SU-DHL-6 (cell line): ENCODE results near the gene DDIT3.

Experiments
- H2AFZ ChIP-seq: fragments of 200-600 bp; sonication (generic); 2 replicates; pipeline ENCODE4 v1.6.1; 2014; ENCODE audit warnings: low read depth, mild to moderate bottlenecking, moderate library complexity, mixed read lengths, antibody characterized with exemption, low read length; ENCODE audit not compliant: severe bottlenecking
- H3F3A ChIP-seq: fragments of 200-600 bp; shearing (Covaris generic); 2 replicates; pipeline ENCODE4 v1.6.0; 2016; ENCODE audit warnings: antibody characterized with exemption, mild to moderate bottlenecking; ENCODE audit not compliant: insufficient read depth
- H3K27ac ChIP-seq: fragments of 200-600 bp; sonication (generic); 2 replicates; pipeline ENCODE4 v1.5.1; 2016; ENCODE audit warnings: low read depth, mild to moderate bottlenecking, low read length, moderate library complexity, mixed read lengths
- H3K27me3 ChIP-seq: fragments of 200-600 bp; sonication (generic), shearing (Covaris generic); 2 replicates; pipeline ENCODE4 v1.6.0; 2014; ENCODE audit warnings: mild to moderate bottlenecking, low read length
- H3K36me3 ChIP-seq: fragments of 200-600 bp; sonication (generic); 2 replicates; pipeline ENCODE4 v1.6.1; 2014; ENCODE audit warnings: mild to moderate bottlenecking, low read length, mixed read lengths
- H3K4me2 ChIP-seq: fragments of 300-600, 200-600 bp; shearing (Covaris generic), sonication (generic); 2 replicates; pipeline ENCODE4 v1.6.0; 2014; ENCODE audit warnings: low read length, low read depth, mild to moderate bottlenecking; ENCODE audit not compliant: poor library complexity, severe bottlenecking
- H3K4me3 ChIP-seq: fragments of 200-600 bp; sonication (generic); 2 replicates; pipeline ENCODE4 v1.5.1; 2014; ENCODE audit warnings: antibody characterized with exemption, low read length, mild to moderate bottlenecking, mixed read lengths; ENCODE audit not compliant: insufficient read depth, poor library complexity, severe bottlenecking
- H3K79me2 ChIP-seq: fragments of 200-600 bp; sonication (generic); 2 replicates; pipeline ENCODE4 v1.6.1; 2014; ENCODE audit warnings: mild to moderate bottlenecking, low read length, moderate library complexity; ENCODE audit not compliant: insufficient read depth
- H3K9ac ChIP-seq: fragments of 200-600 bp; sonication (generic); 2 replicates; pipeline ENCODE4 v1.7.0; 2014; ENCODE audit warnings: mild to moderate bottlenecking, low read length
- H3K9me2 ChIP-seq: fragments of 200-600 bp; sonication (generic); replicated peaks from 2 replicates; pipeline ENCODE4 v1.6.1; 2014; ENCODE audit warnings: low read length; ENCODE audit not compliant: insufficient read depth
- H3K9me3 ChIP-seq: fragments of 200-600 bp; sonication (generic); 2 replicates; pipeline ENCODE4 v1.6.1; 2014; ENCODE audit warnings: low read length, mixed read lengths; ENCODE audit not compliant: insufficient read depth
- H4K20me1 ChIP-seq: fragments of 200-600 bp; sonication (generic); 2 replicates; pipeline ENCODE4 v1.6.1; 2014; ENCODE audit warnings: low read depth, mild to moderate bottlenecking, antibody characterized with exemption, low read length, moderate library complexity, mixed read lengths
- CTCF ChIP-seq: fragments of 200-600 bp; sonication (generic); IDR thresholded peaks from one replicate; pipeline ENCODE4 v1.5.1; 2017; ENCODE audit warnings: antibody characterized with exemption, mild to moderate bottlenecking, low read length, moderate library complexity; ENCODE audit not compliant: insufficient read depth, poor library complexity, severe bottlenecking
- EZH2phosphoT487 ChIP-seq: fragments of 200-600 bp; sonication (generic), shearing (Covaris generic); conservative IDR thresholded peaks from 2 replicates; pipeline ENCODE4 v1.6.1; 2018; ENCODE audit warnings: mild to moderate bottlenecking, antibody characterized with exemption, low read length, moderate library complexity, mixed read lengths

The DDIT3 gene

DNA sequence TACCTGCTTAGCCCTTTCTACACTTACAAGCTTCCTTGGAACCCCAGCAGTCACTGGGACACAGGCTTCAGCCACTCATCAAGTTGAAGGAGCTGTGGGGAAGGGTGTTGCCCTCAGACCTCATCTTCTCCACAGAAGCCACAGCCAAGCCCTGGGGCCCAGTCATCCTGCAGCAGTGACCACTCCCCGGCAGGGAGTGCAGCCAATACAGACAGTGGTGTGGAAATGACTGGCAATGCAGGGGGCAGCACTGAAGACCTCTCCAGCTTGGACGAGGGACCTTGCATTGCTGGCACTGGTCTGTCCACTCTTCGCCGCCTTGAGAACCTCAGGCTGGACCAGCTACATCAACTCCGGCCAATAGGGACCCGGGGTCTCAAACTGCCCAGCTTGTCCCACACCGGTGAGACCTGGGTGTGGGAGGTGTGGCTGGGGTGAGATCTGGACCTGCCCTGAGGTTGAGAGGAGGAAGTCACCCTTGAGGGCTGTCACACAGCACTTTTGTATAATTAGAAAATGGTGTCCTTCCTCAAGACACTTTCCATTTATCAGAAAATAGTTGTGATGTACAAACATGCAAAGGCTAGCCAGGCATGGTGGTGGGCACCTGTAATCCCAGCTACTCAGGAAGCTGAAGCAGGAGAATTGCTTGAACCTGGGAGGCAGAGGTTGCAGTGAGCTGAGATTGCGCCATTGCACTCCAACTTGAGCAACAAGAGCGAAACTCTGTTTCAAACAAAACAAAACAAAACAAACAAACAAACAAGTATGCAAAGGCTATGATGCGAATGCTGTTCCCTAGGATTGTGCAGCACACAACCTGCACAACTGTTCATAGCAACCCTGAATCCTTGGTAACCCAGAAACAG is 50.8 kb downstream of the DDIT3 start:
- Histone ChIP-seq H4K20me1 (no peaks in the 10 kb centered on the region), H3K27ac (no peak overlapping the region), H3K79me2 (no peaks in the 10 kb centered on the region), H3K36me3 (no peaks in the 10 kb centered on the region), H2AFZ (no peak overlapping the region), H3K9me3 (no peaks in the 10 kb centered on the region), H3K4me3 (no peak overlapping the region), H3F3A (no peaks in the 10 kb centered on the region), H3K27me3 (no peaks in the 10 kb centered on the region), H3K9me2 (no peaks in the 10 kb centered on the region), H3K4me2 (no peak overlapping the region), H3K9ac (no peak overlapping the region)
- TF ChIP-seq EZH2phosphoT487 (no peak), CTCF (no peak)

DNA sequence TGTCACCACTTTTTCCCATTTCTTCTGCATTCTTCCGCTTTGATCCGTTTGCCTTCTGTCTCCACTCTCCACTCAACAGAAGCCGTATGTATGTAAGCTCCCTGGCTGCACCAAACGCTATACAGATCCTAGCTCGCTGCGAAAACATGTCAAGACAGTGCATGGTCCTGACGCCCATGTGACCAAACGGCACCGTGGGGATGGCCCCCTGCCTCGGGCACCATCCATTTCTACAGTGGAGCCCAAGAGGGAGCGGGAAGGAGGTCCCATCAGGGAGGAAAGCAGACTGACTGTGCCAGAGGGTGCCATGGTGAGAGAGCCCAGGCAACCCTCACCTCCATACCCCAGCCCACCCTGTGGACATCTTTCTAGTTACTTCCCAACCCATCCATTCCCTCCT is 52.4 kb downstream of the DDIT3 start:
- no peak for TF ChIP-seq EZH2phosphoT487
- no peak for TF ChIP-seq CTCF
- Histone ChIP-seq H3K9ac (no peak overlapping the region), H3F3A (no peaks in the 10 kb centered on the region), H3K27me3 (no peaks in the 10 kb centered on the region), H2AFZ (no peak overlapping the region), H3K79me2 (no peaks in the 10 kb centered on the region), H3K4me3 (no peak overlapping the region), H4K20me1 (no peaks in the 10 kb centered on the region), H3K36me3 (no peaks in the 10 kb centered on the region), H3K9me2 (no peaks in the 10 kb centered on the region), H3K9me3 (no peaks in the 10 kb centered on the region), H3K4me2 (no peak overlapping the region), H3K27ac (no peak overlapping the region)

DNA sequence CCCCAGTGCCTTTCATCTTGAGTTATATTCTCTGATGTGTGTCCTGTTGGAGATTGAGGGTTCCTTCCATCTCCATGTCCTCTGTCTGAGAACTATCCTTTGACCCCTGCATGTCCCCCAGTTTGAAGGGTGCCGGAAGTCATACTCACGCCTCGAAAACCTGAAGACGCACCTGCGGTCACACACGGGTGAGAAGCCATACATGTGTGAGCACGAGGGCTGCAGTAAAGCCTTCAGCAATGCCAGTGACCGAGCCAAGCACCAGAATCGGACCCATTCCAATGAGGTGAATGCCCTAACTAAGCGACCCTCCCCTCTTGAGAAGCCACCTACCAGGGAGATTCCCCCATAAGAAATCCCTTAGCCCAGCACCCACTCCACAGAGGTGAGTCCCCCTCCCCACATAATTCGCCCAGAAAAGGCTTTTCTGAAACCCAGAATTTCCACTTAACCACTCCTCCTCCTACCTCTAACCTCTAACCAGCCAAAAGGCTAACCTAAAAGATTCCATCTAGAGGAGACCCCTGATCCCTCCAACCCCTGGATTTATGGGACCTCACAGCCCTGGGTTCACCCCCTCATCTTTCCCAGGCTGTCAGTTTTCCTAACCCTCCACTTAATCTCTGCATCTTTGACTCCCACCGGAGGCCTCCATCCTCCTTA is 53.0 kb downstream of the DDIT3 start:
- H3K9ac ChIP-seq, result no peak overlapping the region
- no peaks in the 10 kb centered on the region for H4K20me1 ChIP-seq
- no peaks in the 10 kb centered on the region for H3K27me3 ChIP-seq
- H3F3A ChIP-seq, result no peaks in the 10 kb centered on the region
- H3K9me3 ChIP-seq, result no peaks in the 10 kb centered on the region
- no peak overlapping the region for H3K27ac ChIP-seq
- TF ChIP-seq EZH2phosphoT487, result no peak
- TF ChIP-seq CTCF, result no peak
- no peaks in the 10 kb centered on the region for H3K79me2 ChIP-seq
- H3K36me3 ChIP-seq, result no peaks in the 10 kb centered on the region
- H3K4me2 ChIP-seq, result no peak overlapping the region
- H3K4me3 ChIP-seq, result no peak overlapping the region
- no peak overlapping the region for H2AFZ ChIP-seq
- H3K9me2 ChIP-seq, result no peaks in the 10 kb centered on the region
